Measurements from ENCODE around the gene ISLR2. TPM values are rescaled to one million over a fixed set of nuclear protein-coding genes. Genes with fewer than 3 reads are reported as not detected.

Gene ISLR2
- polyA plus RNA-seq, 1 donor (not counting 4 experiments of a cell fraction or from before 2014, with no cell fraction given): not detected

GRCh38 chr15:74127954-74128784, 2.2 kb upstream of the ISLR2 start:
- Histone ChIP-seq H3K27ac (ENCODE audit: control insufficient read depth, insufficient read depth, low read length) (no peak overlapping the region), H3K9ac (ENCODE audit: control insufficient read depth, extremely low read depth, insufficient read depth, low read length) (no peak overlapping the region), H2AFZ (ENCODE audit: control insufficient read depth, low read length) (no peak overlapping the region), H3K4me1 (ENCODE audit: control insufficient read depth, extremely low read depth, insufficient read depth, low read length) (peaks cover 5% of the 10 kb centered on the region), H3K9me3 (ENCODE audit: control insufficient read depth, low read depth, low read length) (no peaks in the 10 kb centered on the region), H4K20me1 (ENCODE audit: control insufficient read depth, extremely low read depth, insufficient read depth, low read length) (peaks cover 4% of the 10 kb centered on the region), H3K4me3 (ENCODE audit: control insufficient read depth in 2 of 3, extremely low read depth in 1 of 3, insufficient read depth in 2 of 3, low read depth in 1 of 3, low read length in 3 of 3) (peak overlapping the region in 2 of 3 experiments; percentile 32 to 37), H3K9me1 (ENCODE audit: control insufficient read depth, extremely low read depth, insufficient read depth, low read length) (no peaks in the 10 kb centered on the region), H3K36me3 (ENCODE audit: control insufficient read depth in 2 of 2, extremely low read depth in 1 of 2, insufficient read depth in 2 of 2, low read length in 2 of 2) (no peaks in the 10 kb centered on the region), H3K4me2 (ENCODE audit: control insufficient read depth, extremely low read depth, insufficient read depth, low read depth, low read length) (peak overlapping the region; percentile 73), H3K79me2 (ENCODE audit: control insufficient read depth, insufficient read depth, low read length) (no peaks in the 10 kb centered on the region), H3K27me3 (ENCODE audit: control insufficient read depth, extremely low read depth, insufficient read depth, low read length) (peaks cover 68% of the 10 kb centered on the region)
- TF ChIP-seq CTCF (optimal IDR thresholded peaks at IDR 0.05 in 1 of 3, IDR thresholded peaks at IDR 0.05 in 1 of 3, conservative IDR thresholded peaks at IDR 0.05 in 1 of 3; ENCODE audit: extremely low read depth in 1 of 3, insufficient read depth in 2 of 3, low read length in 3 of 3) (no peak), EZH2 (IDR thresholded peaks at IDR 0.05; ENCODE audit: low read length) (peak; percentile 58)
- dilution Hi-C loops (cut with MboI; ENCODE audit: extremely low pct_ligation_motif_present, low sequenced_read_pairs): no loop called here
- DNase-seq (ENCODE audit: low read depth, low spot score): no peak
- no peak for FAIRE-seq

DNA sequence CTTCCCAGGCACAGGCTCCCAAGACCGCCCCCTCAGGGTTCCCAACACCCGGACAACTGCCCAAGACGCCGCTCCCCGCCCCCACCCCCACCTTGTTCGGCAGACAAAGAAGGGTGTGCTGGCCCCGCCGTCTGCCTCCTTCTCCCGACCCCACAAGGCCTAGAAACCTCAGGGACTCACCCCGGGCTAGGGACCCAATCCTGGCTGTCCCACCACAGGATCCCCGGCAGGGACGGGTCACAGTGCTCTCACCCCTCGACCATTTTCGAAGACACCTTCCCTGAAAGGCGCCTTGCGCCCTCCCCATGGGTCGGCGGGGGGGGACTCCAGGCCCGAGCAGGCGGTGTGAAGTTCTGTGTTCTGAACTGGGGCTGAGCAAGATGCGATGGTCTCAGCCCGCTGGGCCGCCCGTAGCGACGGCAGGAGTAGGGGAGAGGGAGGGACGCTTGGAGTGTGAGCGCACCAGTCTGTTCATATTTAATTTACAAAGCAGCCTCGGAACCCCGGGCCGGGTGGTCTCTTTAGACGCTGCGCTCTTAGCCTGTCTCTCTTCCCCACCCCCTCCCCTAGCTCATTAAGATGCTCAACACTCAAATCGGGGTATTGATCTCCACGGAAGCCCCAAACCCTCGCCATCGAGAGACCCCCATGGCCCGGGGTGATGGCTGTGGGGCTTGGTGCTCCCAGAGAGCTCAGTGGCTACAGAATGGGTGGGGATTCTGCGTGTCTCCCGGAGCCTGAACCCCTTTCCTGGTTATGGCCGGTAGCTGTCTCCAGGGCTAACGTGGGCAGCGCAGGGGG, 1.4 kb upstream of the ISLR2 start:
- Histone ChIP-seq H2AFZ (ENCODE audit: control insufficient read depth, low read length) (no peak overlapping the region), H3K9me3 (ENCODE audit: control insufficient read depth, low read depth, low read length) (no peaks in the 10 kb centered on the region), H4K20me1 (ENCODE audit: control insufficient read depth, extremely low read depth, insufficient read depth, low read length) (peaks cover 4% of the 10 kb centered on the region), H3K9ac (ENCODE audit: control insufficient read depth, extremely low read depth, insufficient read depth, low read length) (no peak overlapping the region), H3K4me3 (ENCODE audit: control insufficient read depth in 2 of 3, extremely low read depth in 1 of 3, insufficient read depth in 2 of 3, low read depth in 1 of 3, low read length in 3 of 3) (no peak overlapping the region), H3K79me2 (ENCODE audit: control insufficient read depth, insufficient read depth, low read length) (no peaks in the 10 kb centered on the region), H3K9me1 (ENCODE audit: control insufficient read depth, extremely low read depth, insufficient read depth, low read length) (no peaks in the 10 kb centered on the region), H3K27ac (ENCODE audit: control insufficient read depth, insufficient read depth, low read length) (no peak overlapping the region), H3K4me2 (ENCODE audit: control insufficient read depth, extremely low read depth, insufficient read depth, low read depth, low read length) (no peak overlapping the region), H3K27me3 (ENCODE audit: control insufficient read depth, extremely low read depth, insufficient read depth, low read length) (peaks cover 73% of the 10 kb centered on the region), H3K36me3 (ENCODE audit: control insufficient read depth in 2 of 2, extremely low read depth in 1 of 2, insufficient read depth in 2 of 2, low read length in 2 of 2) (no peaks in the 10 kb centered on the region), H3K4me1 (ENCODE audit: control insufficient read depth, extremely low read depth, insufficient read depth, low read length) (peaks cover 5% of the 10 kb centered on the region)
- no peak for TF ChIP-seq EZH2 (IDR thresholded peaks at IDR 0.05; ENCODE audit: low read length)
- no peak for TF ChIP-seq CTCF (optimal IDR thresholded peaks at IDR 0.05 in 1 of 3, IDR thresholded peaks at IDR 0.05 in 1 of 3, conservative IDR thresholded peaks at IDR 0.05 in 1 of 3; ENCODE audit: extremely low read depth in 1 of 3, insufficient read depth in 2 of 3, low read length in 3 of 3)
- DNase-seq (ENCODE audit: low read depth, low spot score): no peak
- dilution Hi-C loops (cut with MboI; ENCODE audit: extremely low pct_ligation_motif_present, low sequenced_read_pairs): no loop called here
- FAIRE-seq: no peak
